ENCODE results near the gene JAKMIP1.
A peak's percentile ranks its signal among the peaks of the same experiment; 100 is the strongest.

The JAKMIP1 gene

DNA sequence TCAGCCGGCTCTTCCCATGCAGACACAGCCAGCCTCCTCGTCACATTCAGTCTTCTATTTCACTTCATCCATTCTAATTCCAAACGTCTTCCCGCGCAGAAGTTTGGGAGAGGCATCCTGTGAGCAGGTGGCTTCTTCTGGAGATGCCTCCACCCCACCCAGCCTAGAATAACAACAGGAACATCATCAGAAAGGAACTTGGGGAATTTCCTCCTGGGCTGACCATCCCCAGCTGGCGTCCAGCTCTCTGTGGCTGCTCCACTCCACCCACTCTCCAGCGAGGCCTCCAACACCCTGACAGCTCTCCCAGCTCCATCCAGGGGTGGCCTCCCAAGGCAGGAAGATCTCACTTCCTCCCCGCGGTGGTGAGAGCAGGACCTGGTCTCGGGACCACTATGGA, 176.6 kb downstream of the JAKMIP1 start:
- ChIA-PET CTCF (no interaction called here), POLR2A (ENCODE audit: low non-redundant PET) (no interaction called here)
- H3K27ac ChIP-seq, result no peak overlapping the region
- no peak for TF ChIP-seq CTCF (conservative IDR thresholded peaks at IDR 0.05; ENCODE audit: low read depth)
- no peak for DNase-seq (ENCODE audit: low spot score)

- no peak for DNase-seq (ENCODE audit: low spot score)
- no peak for TF ChIP-seq CTCF (conservative IDR thresholded peaks at IDR 0.05; ENCODE audit: low read depth)
- no peak overlapping the region for H3K27ac ChIP-seq
- ChIA-PET CTCF (no interaction called here), POLR2A (ENCODE audit: low non-redundant PET) (no interaction called here)
These were observed 177.6 kb downstream of the JAKMIP1 start for GRCh38 chr4:6022607-6023288.

DNA sequence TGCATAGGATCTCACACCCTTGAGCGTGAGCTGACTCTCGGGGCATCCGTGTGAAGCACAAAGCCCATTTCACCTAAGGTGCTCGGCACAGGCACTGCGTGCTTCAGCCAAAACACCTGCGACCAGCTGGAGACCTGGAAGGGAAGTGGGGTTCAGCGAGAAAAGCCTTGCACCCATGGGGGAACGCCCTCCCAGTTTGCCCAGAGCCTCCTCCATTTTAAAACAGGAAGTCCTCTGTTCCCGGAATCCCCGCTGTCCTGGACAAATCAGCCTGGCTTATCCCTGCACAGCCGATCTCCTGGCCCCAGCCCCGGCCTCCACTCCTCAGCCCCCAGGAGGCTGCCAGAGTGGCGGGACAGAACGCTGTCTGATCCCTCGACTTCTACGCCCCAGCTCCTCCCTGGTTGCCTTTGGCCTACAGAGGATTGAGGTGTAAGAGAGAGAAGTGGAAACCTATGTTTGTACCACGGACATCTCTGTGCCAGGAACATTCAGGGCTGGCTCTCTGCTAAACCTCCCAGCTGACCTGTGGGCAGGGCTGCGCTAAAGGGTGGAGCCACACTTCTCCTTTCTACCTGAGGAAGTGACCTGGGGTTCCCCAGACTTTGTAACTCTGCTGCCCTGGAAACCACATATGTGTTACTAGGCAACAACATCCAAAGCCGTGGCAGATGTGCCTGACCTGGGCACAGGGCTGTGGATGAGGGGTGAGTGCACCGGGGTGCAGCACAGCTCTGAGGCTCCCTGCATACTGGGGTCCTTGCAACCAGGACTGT, 178.3 kb downstream of the JAKMIP1 start:
- POLR2A ChIA-PET (ENCODE audit: low non-redundant PET), result no interaction called here
- DNase-seq (ENCODE audit: low spot score), result no peak
- no peak overlapping the region for H3K27ac ChIP-seq
- TF ChIP-seq CTCF (conservative IDR thresholded peaks at IDR 0.05; ENCODE audit: low read depth), result no peak
- CTCF ChIA-PET, result no interaction called here

GRCh38 chr4:6020613-6021012, 179.7 kb downstream of the JAKMIP1 start:
- no peak overlapping the region for H3K27ac ChIP-seq
- DNase-seq (ENCODE audit: low spot score), result no peak
- CTCF ChIA-PET, result no interaction called here
- POLR2A ChIA-PET (ENCODE audit: low non-redundant PET), result no interaction called here
- TF ChIP-seq CTCF (conservative IDR thresholded peaks at IDR 0.05; ENCODE audit: low read depth), result no peak

DNA sequence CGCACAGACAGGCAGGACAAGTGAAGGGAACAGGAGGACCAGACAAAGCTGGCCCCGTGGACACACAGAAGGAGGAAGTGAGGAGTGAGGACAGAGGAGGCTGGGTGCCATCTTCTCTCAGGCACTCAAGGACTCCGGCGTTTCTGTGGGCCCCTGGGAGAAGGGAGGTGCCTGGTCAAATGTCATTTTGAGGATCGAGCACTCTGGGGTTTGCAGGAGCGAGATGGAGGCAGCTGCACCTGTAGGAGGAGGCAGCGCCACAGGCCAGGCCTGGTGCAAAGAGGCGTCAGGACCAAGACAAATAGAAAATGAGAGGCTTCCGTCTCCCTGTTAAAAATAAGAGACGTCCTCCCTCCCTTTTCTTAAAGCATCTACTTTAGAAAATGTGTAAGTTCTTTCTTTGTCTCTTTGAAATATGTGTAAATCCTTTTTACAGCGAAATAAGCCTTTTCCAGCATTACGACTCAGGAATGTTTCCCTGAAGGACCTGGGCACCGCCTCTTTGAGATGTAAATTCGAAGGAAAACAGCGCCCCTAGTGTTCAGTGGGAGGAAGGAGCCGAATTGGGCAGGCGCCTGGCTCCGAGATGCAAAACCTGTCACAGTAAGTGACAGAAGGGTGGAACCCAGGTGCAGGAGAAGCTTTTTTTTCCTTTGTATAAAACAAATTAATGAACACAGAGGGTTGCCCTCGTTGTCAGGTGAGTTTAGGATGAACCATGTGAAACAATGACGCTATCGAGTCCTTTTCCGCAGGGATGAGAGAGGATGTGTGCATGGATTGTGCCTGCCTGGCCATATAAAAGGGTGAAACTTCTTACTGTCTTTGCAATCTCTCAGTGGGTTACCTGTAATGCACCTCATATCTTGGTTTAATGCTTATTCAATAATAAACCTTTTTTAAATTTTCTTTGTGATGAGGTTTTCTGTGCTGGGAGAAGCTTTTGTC, 180.8 kb downstream of the JAKMIP1 start:
- peak; percentile 83 for TF ChIP-seq CTCF (conservative IDR thresholded peaks at IDR 0.05; ENCODE audit: low read depth)
- no peak overlapping the region for H3K27ac ChIP-seq
- ChIA-PET CTCF (interaction anchor here (1.2 kb wide), 1 partner anchor 47 kb away, joined by 3 read pairs; no protein-coding TSS in a partner anchor), POLR2A (ENCODE audit: low non-redundant PET) (no interaction called here)
- peak; percentile 53 for DNase-seq (ENCODE audit: low spot score)

DNA sequence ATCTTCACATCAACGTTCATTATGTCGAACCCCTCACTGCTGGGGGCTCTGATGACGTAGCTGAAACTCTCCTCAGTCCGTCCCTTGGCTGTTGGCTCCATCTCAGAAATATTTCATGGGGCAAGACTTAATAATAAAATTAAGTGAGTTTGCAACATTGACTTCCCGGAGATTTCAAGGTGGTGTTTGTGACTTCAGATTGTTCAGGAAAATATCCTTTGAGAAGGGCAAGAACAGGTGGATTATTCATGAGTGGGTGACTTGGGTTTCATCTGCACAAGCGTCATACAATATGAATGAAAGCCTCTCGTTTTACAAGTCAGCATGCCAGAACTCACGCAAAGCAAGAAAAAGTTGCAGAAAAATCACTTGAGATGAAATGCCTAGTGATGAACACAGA, 182.0 kb downstream of the JAKMIP1 start, which contains the start of gene C4orf50:
TSS of gene C4orf50 (minus strand) at position 101 of the 400 bp plus-strand sequence.
- no peak for DNase-seq (ENCODE audit: low spot score)
- TF ChIP-seq CTCF (conservative IDR thresholded peaks at IDR 0.05; ENCODE audit: low read depth), result no peak
- H3K27ac ChIP-seq, result no peak within 1 kb of the TSS
- CTCF ChIA-PET, result no interaction called here
- POLR2A ChIA-PET (ENCODE audit: low non-redundant PET), result no interaction called here

Measured in RWPE1 (cell line).